NCI-H1930 (cell line): ENCODE measurements around the gene KLF16.
"Not testable (repeated sequence)": the region's sequence is repeated elsewhere in the genome, so short reads cannot be mapped to it uniquely, and the experiment has no call there.

Experiments used
- DNase-seq, 2 experiments: peaks; one replicate each; lab custom pipeline; 2025; lab: John Stamatoyannopoulos, UW

The KLF16 gene

DNA sequence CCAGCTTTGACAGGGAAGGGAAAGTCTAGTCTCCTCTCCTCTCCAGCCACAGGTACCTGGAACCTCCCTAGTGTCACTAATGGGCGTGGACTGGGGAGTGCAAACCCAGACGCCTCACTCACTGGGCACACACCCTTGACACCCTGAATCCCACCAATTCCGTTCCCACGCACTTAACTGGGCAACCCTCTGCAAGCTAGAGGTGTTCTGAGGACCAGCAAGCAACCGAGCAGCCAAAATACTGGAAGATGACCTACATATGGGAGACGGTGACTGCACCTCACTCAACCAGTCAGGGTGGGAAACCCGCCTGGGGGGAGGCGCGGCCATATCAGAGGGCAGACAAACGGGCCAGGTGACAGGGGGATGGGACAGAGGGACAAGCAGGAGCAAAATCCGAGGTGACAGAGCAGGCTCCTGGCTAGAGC is 20.9 kb upstream of the KLF16 start:
- DNase-seq: no peak

DNA sequence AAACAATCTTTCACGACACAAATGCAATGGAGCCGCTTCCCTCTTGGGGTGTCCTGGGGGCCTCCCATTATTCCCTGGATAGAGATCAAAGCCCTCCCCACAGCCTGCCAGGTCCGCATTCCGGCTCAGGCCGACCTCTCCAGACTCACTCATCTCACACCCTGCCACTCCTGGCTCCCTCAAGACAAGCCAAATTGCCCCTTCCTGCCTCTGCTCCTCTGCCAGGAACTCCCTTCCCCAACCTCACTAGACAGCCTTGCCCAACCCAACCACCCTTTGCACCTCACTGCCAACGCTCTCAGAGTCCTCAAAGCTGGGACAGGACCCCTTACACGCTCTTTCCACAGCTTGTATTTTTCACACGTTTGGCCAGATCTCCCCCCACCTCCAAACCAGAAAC is 20.4 kb upstream of the KLF16 start:
- no peak for DNase-seq

DNA sequence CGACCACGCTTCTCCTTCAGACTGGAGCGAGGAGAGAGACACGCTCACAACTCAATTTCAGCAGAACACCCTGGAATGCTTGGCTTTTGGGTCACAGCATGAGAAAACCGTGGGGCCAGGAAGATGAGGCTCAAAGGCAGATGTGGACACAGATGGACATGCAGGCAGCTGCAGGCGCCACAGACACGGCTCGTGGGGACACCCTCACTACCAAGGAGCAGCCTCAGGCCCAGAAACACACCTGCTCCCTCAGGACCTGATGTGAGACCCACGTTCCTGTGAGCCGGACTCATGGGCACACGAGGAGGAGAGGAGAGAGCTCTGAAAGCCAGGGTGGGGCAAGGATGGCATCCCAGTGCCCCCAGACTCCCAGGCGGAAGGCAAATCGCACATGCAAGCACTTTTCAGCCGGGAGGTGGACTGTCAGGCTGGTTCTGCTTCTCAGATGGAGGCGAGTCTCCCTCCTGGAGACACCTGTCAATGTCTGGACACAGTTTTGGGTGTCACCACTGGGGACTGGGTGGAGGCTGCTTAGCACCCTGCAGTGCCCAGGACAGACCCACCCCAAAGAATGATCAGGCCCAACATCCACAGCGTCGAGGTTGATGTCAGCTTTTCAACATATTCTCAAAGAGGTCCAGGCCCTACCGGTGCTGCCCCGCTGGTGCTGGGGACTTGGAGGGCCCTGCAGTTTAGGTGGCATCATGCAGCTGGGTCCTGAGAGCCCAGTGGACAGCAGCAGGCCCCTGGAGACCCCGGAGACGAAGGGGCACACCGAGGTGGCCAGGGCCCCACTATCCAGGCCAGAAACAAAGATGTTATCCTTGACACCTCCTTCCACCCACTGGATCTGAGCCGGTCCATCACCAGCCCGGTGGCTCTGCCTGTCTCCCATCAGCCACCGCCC is 19.7 kb upstream of the KLF16 start:
- no peak for DNase-seq

DNA sequence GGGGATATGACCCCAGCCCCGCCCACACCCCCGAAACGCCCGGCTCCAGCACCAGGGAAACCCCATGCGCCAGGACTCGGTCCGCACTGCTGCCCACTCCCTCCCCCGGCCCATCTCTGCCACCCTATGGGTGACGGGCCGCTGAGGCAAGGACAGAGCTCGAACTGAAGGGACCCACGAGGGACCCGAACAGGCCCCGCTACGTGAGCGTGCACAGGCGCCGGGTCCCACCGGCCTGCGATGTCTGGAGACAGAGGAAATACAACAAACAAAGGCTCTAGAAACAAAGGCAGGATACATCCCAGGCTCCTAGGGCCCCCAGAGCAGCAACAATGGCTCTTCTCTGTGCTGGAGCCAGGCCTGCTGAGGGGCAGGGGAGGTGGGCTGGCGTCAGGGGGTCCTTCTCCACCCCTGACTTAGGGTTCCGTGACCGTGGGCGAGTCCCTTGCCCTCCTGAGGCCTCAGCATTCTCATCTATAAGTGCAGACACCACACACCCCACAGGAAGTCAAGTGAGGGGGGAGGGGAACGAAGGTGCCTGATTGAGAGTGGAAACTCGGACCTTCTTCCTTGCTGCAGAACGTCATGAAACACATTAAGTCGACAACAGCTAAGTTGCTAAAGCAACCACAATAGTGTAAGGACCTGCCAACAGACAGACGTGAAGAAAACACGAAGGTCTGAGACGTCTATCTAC is 18.9 kb upstream of the KLF16 start:
- no peak for DNase-seq

DNA sequence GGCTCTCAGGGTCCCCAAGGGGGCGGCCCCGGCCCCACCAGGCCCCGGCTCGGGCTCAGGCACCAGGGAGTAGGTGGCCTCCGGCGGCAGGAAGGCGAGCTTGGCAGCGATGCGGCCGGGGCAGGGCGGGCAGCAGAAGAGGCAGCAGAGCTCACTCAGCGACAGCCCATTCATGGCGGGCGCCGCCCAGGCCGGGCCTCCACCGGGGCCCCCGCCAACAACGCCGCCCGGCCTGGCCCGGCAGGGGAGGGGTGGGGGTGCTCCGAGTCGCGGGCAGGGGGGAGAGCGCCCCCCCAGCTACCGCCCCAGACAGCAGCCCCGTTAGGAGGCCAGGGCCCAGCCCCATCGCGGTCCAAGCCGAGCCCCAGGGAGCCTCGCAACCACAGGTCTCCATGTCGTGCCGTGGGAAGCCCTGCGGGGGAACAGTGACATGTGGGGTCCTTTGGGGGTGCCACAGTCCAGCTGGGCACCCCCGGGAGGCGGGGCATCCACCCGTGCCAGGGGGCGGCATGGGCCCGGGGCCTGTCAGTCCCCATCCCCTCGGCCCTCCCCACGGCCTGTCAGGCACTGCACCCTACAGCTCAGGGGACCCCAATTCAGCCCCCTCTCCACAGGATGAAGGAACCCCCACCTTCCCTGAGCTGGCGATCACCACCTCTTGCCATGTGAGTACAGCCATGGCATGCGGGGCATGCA is 18.2 kb upstream of the KLF16 start:
- not testable (repeated sequence) for DNase-seq

DNA sequence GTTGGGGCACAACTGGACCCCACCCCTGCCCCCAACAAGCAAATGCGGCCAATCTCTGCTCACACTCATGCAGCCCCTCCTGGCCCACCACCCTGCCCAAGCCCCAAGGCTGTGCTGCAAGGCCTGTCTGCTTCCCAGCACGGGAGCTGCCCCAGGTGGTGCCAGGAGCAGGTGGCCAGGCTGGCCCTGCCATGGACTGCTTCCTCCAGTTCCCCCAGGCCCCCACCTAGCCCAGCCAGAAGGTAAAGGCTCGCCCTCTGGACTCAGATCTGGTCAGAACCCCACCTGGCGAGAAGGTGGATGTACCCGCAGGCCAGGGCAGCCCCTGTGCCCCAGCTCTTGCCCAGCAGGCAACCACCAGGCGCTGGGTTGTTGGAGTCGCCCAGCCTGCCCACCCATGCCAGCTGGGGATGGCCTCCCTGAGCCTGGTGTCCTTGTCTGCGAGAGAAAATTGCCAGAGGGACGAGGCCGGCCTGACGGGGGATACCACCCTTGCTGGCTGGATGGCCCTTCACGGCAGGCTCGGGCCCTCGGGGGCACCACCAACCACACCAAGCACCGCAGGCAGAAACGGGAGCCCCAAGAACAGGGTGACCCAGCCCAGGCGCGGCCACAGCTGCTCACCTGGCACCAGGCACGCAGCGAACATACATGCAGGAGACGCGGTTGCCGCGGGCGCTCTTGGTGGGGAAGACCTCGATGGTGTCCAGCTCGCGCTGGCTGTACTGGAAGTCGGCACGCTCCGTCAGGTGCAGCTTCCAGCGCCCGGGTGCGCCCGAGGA is 17.4 kb upstream of the KLF16 start:
- DNase-seq: no peak

DNA sequence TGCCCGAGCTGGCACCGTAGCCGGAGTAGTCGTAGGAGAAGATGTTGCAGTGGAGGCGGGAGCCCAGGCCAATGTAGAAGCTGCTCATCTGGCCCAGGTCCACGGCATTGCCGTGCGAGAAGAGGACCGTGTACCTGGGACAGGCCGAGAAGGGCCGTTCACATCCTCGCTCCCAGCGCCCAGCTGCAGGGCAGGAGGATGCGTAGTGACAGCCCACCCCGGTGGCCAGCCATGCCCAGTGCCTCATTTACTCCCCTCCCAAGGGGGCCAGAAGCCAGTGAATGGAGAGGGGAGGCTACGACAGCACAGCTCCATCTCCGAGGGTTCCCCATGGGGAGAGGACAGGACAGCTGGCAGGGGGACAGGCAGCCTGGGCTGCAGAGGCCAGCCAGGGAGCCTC is 16.6 kb upstream of the KLF16 start:
- not testable (repeated sequence) for DNase-seq

DNA sequence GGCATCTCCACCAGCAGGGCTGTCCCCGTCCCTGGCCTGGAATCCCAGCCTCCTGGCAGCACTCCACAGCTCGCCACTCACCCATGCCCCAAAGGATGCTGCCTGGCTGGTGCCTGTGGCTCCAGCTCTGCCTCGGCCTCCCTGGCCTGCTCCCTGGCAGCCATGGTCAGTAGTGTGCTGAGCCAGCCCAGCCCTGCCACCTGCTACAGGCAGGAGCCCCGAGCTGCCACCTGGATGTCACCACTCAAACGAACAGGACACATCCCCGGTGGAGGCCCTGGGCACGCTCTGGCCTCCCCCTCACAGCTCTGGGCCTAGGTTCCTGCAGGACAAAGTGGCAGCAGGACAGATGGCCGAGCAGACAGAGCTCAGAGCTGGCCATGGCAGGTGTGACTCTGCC is 15.2 kb upstream of the KLF16 start:
- not testable (repeated sequence) for DNase-seq

DNA sequence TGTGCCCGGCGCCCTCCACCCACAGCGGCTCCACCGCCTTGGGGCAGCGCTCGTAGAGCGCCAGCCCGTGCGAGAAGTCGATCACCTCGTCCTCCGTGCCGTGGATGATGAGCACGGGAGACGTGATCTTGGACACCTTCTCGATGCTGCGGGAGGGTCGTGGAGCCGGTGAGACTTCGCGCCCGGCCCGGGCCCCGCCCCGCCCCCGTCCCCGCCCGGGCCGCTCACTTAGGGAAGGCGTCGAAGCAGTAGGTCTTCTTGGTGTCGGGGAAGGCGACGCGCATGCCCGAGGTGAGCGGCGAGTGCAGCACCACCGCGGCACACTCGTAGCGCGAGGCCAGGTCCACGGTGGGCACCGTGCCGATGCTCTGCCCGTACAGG is 13.9 kb upstream of the KLF16 start:
- DNase-seq: not testable (repeated sequence)

DNA sequence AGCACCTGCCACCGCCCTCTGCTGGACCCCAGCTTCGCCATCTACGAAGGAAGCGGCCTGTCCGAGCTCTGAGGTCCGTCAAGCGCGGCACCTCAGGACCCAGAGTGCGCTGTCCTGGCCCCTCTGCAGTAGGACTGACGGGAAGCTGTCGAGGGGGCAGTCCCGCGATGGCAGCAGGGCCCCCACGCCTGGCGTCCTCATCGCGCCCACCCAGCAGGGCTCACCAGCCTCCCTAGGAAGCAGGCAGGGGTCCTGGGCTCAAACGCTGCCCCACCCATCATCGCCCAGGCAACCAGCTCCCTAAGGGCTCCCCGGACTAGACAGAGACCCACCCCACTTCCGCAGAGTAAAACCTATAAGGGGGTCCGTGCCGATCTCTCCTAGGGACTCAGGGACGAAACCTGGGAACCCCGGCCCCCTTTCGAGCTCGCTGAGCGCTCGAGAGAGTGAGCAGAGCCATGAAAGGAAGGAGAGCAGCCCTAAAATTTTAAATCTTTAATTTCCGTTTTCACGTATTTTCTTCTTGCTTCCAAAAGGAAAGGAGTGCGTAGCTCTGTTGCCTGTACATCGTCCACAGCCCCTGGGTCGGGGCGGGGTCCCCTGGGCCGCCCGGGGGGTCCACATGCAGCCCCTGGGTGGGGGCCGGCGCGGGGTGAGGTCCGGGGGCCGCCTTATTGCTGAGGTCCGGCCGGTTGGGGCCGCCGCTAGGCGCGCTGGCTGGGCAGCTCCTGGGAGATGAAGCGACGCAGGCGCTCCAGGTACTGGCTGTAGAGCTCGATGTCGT is 13.3 kb upstream of the KLF16 start:
- peak in 1 of 2 experiments; percentile 61 for DNase-seq

DNA sequence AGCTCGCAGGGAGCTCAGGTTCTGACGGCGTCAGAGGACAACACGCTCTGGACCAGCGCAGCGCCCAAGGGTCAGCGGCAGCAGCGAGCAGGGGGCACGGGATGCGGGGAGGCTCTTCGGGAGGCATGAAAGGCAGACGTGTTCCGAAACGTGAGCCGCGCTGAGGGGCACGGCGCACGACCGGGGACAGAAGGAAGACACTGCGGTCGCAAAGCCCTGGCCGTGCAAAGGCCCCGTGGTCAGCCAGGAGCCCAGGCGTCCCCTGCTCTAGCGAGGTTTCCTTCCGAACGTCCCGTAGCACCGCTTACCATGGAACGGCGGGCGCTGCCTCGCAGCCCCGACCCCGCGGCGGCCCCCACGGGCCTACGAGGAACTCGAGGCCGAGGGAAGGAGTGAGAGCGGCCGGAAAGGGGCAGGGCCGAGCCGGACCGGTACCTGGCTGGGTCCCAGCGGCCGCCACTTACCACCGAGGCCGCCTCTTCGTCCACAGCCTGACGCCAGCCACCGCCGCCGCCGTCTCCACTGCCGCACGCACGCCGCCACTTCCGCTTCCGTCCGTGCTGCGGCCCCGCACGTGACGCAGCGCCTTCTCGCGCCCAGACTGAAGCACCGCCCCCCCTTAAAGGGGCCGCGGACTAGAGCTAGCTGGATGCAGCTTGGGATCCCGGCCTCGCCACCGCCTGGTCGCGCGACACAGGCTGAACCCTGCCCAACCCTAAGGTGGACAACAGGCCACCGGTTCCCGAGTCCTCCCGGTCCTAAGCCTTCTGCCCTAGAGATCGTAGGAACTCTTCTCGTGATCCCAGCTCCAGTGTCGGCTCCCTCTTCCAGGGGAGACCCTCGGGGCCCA is 12.5 kb upstream of the KLF16 start:
- DNase-seq: peak; percentile 77 to 81

DNA sequence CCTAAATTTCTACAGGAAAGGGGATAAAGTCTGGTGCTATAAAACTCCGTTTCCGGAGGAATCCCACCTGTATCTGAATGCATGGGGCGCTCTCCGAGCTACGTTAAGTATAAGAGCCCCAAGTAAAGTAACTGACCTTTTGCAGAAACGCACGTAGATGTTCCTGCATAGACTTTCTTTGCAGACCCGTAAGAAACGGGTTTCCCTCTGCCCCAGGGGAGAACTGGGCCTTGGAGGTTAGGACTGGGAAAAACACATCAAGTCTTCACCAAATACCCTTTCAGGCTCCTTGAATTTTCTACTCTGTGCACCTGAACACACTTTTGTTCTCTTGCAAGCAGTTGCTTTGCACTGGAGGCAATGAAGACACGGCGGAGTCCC is 11.9 kb upstream of the KLF16 start:
- DNase-seq: not testable (repeated sequence)

DNA sequence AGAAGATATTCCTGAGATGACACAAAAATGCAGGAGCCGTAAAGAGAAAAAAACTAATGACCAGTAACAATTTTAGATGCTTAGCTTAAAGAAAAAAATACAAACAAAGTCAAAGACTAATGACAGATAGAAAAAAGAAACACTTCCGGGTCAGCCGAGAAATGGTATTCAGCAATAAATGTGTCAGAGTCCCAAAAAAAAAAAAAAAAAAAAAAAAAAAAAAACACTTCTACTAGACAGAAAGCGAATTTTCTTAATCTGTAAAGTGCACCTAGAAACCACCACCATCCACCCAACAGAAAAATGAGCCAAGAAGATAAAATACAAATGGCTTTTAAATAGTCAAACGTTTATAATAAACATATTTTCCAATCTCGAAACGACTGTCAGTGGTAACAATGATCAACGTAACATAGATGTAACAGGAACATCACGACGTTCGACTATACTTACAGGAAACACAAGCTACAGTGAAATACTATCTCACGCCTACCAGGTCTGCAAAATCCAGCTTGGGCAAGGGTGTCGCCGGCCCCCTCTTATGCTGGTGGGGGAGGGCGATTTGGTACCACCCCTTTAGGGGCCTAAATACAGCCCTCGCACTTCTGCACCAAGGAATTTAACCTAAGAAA is 11.3 kb upstream of the KLF16 start:
- DNase-seq: no peak

DNA sequence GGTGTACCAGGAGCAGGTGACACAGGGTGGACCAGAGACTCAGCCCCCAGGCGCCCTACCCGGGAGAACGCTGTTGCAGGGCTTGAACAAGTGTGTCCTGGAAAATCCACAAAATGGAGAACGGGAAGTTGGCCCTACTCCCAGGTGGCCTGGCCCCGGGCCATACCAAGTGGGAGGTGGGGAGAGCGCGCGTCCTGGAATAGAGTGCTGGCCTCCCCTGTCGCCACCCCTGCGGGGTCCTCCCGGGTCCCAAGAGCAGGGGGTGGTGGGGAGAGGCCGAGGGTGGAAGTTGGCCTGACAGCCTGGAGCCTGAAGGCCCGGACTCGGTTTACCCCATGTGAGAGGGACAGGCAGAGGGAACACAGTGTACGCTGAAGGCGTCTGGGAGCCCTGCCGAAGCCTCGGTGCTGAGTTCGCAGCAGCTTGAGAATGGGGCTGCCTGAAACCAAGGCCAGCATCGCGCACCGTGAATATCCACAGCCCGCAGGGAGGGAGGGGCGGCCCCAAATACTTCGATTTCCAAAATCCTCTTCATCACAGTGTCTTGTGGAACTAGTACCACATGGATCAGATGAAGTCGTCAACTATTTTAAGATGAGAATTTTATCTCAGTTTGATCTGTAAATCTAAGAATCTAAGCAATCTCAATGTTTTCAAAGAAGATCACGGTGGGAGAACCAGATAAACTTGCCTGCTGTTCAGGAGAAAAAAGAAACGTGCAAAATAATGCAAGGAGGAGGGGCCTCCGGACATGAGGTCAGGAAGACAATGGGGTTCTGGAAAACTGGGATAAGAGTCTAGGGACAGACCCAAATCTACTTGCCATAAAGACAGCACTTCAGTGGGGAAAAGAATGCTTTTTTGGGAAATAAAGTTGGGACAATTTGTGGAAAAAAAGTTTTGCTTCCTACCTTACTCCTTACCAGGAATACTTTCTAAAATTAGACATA is 10.4 kb upstream of the KLF16 start:
- no peak for DNase-seq

DNA sequence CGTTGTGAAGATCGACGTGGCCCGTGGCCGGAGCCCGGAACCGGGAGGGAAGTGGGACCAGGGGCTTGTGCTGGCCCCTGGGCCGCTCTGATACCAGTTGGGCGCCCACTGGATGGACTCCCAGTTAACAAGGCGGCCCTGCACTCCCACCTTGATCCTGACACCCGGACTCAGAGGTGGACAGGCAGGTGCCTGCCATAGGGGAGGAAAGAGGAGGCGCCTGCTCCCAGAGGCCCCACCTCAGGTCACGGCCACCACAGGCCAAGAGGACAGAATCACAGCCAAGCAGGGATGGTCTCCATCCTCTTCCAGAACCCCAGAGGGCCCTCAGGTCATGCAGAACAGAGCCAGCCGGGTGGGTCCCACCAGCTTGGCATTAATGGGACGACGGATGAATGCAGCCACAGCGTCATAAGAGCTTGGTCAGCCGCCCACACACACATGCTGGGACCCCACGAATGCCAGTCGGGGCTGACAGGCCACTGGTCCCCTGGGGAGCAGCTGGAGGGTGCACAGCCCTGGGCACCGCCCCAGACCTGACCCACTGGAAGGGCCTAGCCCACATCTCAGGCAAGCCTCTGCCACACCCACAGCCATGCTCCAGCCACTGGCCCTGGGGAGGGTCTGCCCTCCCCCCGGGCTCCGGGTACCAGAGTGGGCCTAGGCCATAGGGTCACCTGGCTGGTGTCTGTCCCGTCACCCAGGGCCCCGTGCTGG is 9.6 kb upstream of the KLF16 start:
- no peak for DNase-seq

DNA sequence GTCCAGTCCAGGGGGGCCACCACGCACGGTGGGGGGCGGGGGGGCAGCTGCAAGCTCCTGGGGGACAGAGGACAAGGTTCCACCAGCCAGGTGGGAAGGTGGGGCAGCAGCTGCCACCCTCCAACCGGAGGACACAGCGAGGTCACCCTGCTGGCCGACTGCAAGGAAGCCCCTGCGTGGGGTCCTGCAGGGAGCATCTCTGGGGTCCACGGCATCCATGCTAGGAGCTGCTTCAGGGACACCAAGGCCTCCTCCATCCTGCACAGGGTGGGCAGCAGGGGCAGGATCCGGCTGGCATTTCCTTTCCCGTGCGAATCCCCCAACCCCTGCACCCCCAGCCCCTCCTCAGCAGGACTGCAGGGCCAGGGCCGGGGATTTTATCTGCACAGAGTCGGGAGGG is 8.3 kb upstream of the KLF16 start:
- DNase-seq: no peak

DNA sequence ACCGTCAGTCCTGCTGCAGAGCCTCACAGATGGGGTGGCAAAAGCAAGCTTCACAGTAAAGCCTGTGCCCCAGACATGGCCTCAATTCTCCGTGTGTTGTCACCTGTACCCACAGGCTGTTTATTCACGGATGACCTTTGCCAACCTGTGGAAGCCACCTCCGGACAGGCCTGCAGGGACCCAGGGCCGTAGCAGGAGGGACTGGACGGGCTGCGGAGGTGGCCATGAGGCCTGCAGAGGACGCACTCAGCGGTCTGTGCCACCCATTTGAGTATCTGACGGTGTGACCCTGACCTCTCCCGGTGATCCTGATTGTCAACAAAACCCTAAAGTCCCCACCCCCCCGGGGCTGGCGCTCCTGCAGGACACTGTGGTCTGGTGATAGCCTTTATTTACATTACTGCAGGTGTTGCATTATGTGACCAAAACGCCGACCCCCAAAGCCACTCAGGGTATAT is 7.8 kb upstream of the KLF16 start:
- no peak for DNase-seq

DNA sequence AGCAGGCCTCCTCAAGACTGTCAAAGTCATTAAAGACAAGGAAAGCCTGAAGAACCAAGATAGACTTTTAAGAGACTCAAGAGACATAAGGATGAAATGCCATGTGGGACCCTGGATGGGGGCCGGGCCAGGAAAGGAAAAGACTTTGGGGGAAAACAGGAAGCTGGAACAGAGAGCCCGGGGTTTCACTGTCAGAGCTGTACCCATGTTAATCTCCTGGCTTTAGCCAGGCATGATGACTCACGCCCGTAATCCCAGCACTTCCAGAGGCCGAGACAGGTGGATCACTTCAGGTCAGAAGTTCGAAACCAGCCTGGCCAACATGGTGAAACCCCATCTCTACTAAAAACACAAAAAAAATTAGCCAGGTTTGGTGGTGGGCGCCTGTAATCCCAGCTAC is 5.6 kb upstream of the KLF16 start:
- no peak for DNase-seq
